Heart right ventricle (tissue), 16 donors: ENCODE data around the gene ABCC4. TPM values are rescaled to one million over a fixed set of nuclear protein-coding genes. Genes with fewer than 3 reads are reported as not detected.

Experiments used
- ATAC-seq, 8 donors: fragments of 200-7000 bp; cut with Tn5 transposase; one replicate each; pipeline ENCODE4 v1.9.1; 2020; ENCODE audit warnings: mild to moderate bottlenecking in 8 of 8, moderate library complexity in 8 of 8, moderate number of reproducible peaks in 1 of 8
- DNase-seq, 2 donors: peaks; one replicate each; pipeline ENCODE4 v3.0.0-alpha.2; 2020
- H3K27ac ChIP-seq, 10 donors: fragments of 200-600 bp; sonication (generic) in 2 of 10; one replicate each; pipeline versions ENCODE4 v1.5.0 to v1.8.0; 2020 to 2022; ENCODE audit warnings: mild to moderate bottlenecking in 3 of 10
- H3K27me3 ChIP-seq, 7 donors: fragments of 200-600 bp; one replicate each; pipeline ENCODE4 v1.8.0; 2021 to 2022; ENCODE audit warnings: mild to moderate bottlenecking in 2 of 7
- H3K36me3 ChIP-seq, 9 donors: fragments of 200-600 bp; sonication (generic) in 1 of 9; one replicate each; pipeline versions ENCODE4 v1.5.0 to v1.8.0; 2020 to 2022; ENCODE audit warnings: mild to moderate bottlenecking in 2 of 9
- H3K4me1 ChIP-seq, 9 donors: fragments of 200-600 bp; sonication (generic) in 1 of 9; one replicate each; pipeline versions ENCODE4 v1.5.0 to v1.8.0; 2020 to 2022; ENCODE audit warnings: mild to moderate bottlenecking in 4 of 9
- H3K4me3 ChIP-seq, 10 donors: fragments of 200-600 bp; sonication (generic) in 2 of 10; one replicate each; pipeline versions ENCODE4 v1.5.0 to v1.8.0; 2020 to 2022; ENCODE audit warnings: mild to moderate bottlenecking in 7 of 10, moderate library complexity in 2 of 10
- H3K9me3 ChIP-seq, 11 donors: fragments of 200-600 bp in 10 of 11; sonication (generic) in 2 of 11; one replicate each; pipeline versions ENCODE4 v1.5.0 to v1.8.0; 2013 to 2022; ENCODE audit warnings: mild to moderate bottlenecking in 2 of 11, control low read depth in 1 of 11, moderate library complexity in 1 of 11
- CTCF ChIP-seq, 9 donors: fragments of 200-600 bp; sonication (generic) in 2 of 9; IDR thresholded peaks; one replicate each; pipeline versions ENCODE4 v1.5.0 to v1.8.0; 2021 to 2022; ENCODE audit warnings: antibody characterized with exemption in 9 of 9, mild to moderate bottlenecking in 5 of 9, moderate library complexity in 1 of 9
- WGBS, 2 donors: extraction: QIAGEN DNeasy Blood & Tissue Kit; methylation state at CpG; one replicate each; pipeline ENCODE4 v1.1.7; 2013; ENCODE audit warnings: inconsistent platforms in 1 of 2; 5-methylcytosine and 5-hydroxymethylcytosine counted together
- intact Hi-C, 10 donors: fragments of 100-400 bp; cut with DNase I; formaldehyde crosslinking; loops; one replicate each; pipeline versions ENCODE4 v1.11.1 to v1.14.2; 2022
- polyA plus RNA-seq, 2 donors: library from polyadenylated mRNA; stranded (reverse); fragments of 200-250 nt; gene quantifications; one replicate each; pipeline ENCODE4 v1.2.3, GENCODE V29; 2013
- total RNA-seq, 10 donors: library from RNA; stranded (reverse); fragmentation: NEBNext Ultra II Directional in 3 of 10; extraction: Animal tissue kit (Norgen Biotek cat#: 25700) in 3 of 10; gene quantifications; one replicate each; pipeline versions ENCODE4 v1.2.1 to v1.2.4, GENCODE V29; 2021 to 2023
- donor health status: Arrhythmogenic right ventricular cardiomyopathy.
- donor health status: ischemic (EF 13 %, LVEDD 7.1; RV severe dilation, severe dysfunction).
- donor health status: healthy with polysubstance abuse.
- donor health status: DM: no; HTN: yes; CAD: no.
- donor health status: DM: no; HTN: no; CAD: no.
- donor health status: ischemic (EF 25% LVEDD 6.9; RV normal size, moderate dysfunction).
- donor health status: ischemic (EF 25% LVEDD 5.7; RV mildly dilated, moderate dysfunction).
- donor health status: healthy.
- donor health status: DM: yes; HTN: yes; CAD: no.
- donor health status: Ischemic cardiomyopathy.
- donor health status: ischemic (EF 35%, LVEDD 5.7; RV mildly dilated, moderate dysfunction).
- donor health status: nonischemic (EF 11% LVEDD 7.7; RV severe dilation, severe dysfunction).
- donor health status: DM: yes; HTN: yes; CAD: no.
- donor health status: PGD.
- donor health status: ischemic (EF 29% LVEDD 5.4; RV normal size, mild dysfunction).
- donor health status: nonischemic (EF 23%, LVEDD 6.1; RV moderate dilation, normal function).

Gene ABCC4
- total and polyA plus RNA-seq, 12 donors, result 1.1 to 6.7 (median 3.9) TPM

GRCh38 chr13:95058680-95059079, 242.6 kb downstream of the ABCC4 start:
- 88 to 89% methylated on average over 7 of the region's 7 CpGs for WGBS, 2 donors
- no peak overlapping the region for H3K27ac ChIP-seq
- no peak for ATAC-seq
- peaks cover 0 to 4% (median 0%) of the 10 kb centered on the region in 9 donors for H3K36me3 ChIP-seq
- TF ChIP-seq CTCF (IDR thresholded peaks at IDR 0.05), result no peak
- DNase-seq, result no peak
- H3K27me3 ChIP-seq, result no peaks in the 10 kb centered on the region
- H3K9me3 ChIP-seq, result no peaks in the 10 kb centered on the region
- no peaks in the 10 kb centered on the region for H3K4me1 ChIP-seq
- no peak overlapping the region for H3K4me3 ChIP-seq
- intact Hi-C loops, result no loop called here

- Histone ChIP-seq H3K4me3 (no peak overlapping the region), H3K36me3 (peaks cover 0 to 4% (median 0%) of the 10 kb centered on the region in 9 donors), H3K27ac (no peak overlapping the region), H3K4me1 (no peaks in the 10 kb centered on the region), H3K27me3 (no peaks in the 10 kb centered on the region), H3K9me3 (no peaks in the 10 kb centered on the region)
- 55 to 73% methylated on average over 1 of the region's 1 CpG for WGBS, 2 donors
- ATAC-seq, result no peak
- DNase-seq, result no peak
- intact Hi-C loops, result no loop called here
- TF ChIP-seq CTCF (IDR thresholded peaks at IDR 0.05), result no peak
Observed at GRCh38 chr13:95056266-95056665, 245.0 kb downstream of the ABCC4 start.

- H3K9me3 ChIP-seq, result no peaks in the 10 kb centered on the region
- H3K4me3 ChIP-seq, result no peak overlapping the region
- no peak for TF ChIP-seq CTCF (IDR thresholded peaks at IDR 0.05)
- H3K36me3 ChIP-seq, result peaks cover 0 to 4% (median 0%) of the 10 kb centered on the region in 9 donors
- intact Hi-C loops, result no loop called here
- no peaks in the 10 kb centered on the region for H3K4me1 ChIP-seq
- H3K27ac ChIP-seq, result no peak overlapping the region
- 56 to 59% methylated on average over 3 of the region's 3 CpGs for WGBS, 2 donors
- ATAC-seq, result no peak
- no peaks in the 10 kb centered on the region for H3K27me3 ChIP-seq
- DNase-seq, result no peak
Observed at GRCh38 chr13:95050800-95051615, 250.2 kb downstream of the ABCC4 start.

DNA sequence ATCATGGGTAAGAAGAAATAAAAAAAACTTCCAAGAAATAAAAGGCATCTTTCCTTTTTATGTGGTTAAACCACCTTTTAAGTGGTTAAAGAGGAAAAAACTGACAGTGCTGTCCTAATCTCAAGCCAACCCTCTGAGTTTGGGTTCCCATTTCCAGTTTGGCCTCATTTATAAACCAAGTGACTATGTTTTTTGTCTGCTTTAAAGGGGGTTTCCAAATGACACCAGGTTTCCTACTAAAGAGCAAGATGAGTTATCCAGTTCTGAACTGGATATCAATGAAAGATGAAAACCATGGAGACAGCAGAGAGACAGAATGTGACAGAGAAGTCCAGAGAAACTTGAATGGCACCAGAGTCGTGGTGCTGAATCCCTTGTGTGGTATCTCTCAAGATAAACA, 251.5 kb downstream of the ABCC4 start:
- Histone ChIP-seq H3K27ac (no peak overlapping the region), H3K9me3 (no peaks in the 10 kb centered on the region), H3K4me1 (no peaks in the 10 kb centered on the region), H3K36me3 (peaks cover 0 to 4% (median 0%) of the 10 kb centered on the region in 9 donors), H3K27me3 (no peaks in the 10 kb centered on the region), H3K4me3 (no peak overlapping the region)
- TF ChIP-seq CTCF (IDR thresholded peaks at IDR 0.05), result no peak
- intact Hi-C loops, result no loop called here
- DNase-seq (no peak), ATAC-seq (no peak)
- WGBS, 2 donors, result 31 to 33% methylated on average over 1 of the region's 1 CpG
